Loucy (cell line): ENCODE results near the gene LTB.

ENCODE experiments used
- CTCF ChIP-seq: fragments of 200-600 bp; sonication (generic); conservative IDR thresholded peaks from 2 replicates; pipeline ENCODE4 v1.5.1; 2014; ENCODE audit warnings: mild to moderate bottlenecking, antibody characterized with exemption, low read length
- EZH2phosphoT487 ChIP-seq: fragments of 200-600 bp; IDR thresholded peaks from 2 replicates; pipeline ENCODE4 v1.6.1; 2018; ENCODE audit warnings: antibody characterized with exemption, mild to moderate bottlenecking, moderate library complexity, borderline replicate concordance

GRCh38 chr6:31631681-31632278 lies 49.6 kb upstream of the LTB start:
- TF ChIP-seq CTCF: no peak
- no peak for TF ChIP-seq EZH2phosphoT487
